HG02885 (cell line): ENCODE results near the gene FCHSD2.

ENCODE experiments used
- ATAC-seq: cut with Tn5 transposase; IDR thresholded peaks from one replicate; pipeline ENCODE4 v1.9.1; 2021; ENCODE audit warnings: mild to moderate bottlenecking; ENCODE audit not compliant: unreplicated experiment, poor library complexity

FCHSD2 gene

GRCh38 chr11:73019449-73019848 lies 122.7 kb downstream of the FCHSD2 start:
- no peak for ATAC-seq

- ATAC-seq, result no peak
Measured at GRCh38 chr11:73018856-73019255, 123.3 kb downstream of the FCHSD2 start.

GRCh38 chr11:73017024-73017751 lies 124.9 kb downstream of the FCHSD2 start:
- no peak for ATAC-seq

GRCh38 chr11:73013021-73013420 lies 129.1 kb downstream of the FCHSD2 start:
- no peak for ATAC-seq

- ATAC-seq, result no peak
Measured at GRCh38 chr11:73012121-73012863, 129.8 kb downstream of the FCHSD2 start.

GRCh38 chr11:73011126-73011817 lies 130.8 kb downstream of the FCHSD2 start:
- ATAC-seq, result no peak

GRCh38 chr11:73009972-73010371 lies 132.1 kb downstream of the FCHSD2 start:
- ATAC-seq, result no peak

- no peak for ATAC-seq
Measured at GRCh38 chr11:73004088-73004487, 138.0 kb downstream of the FCHSD2 start.

- no peak for ATAC-seq
Measured at GRCh38 chr11:73003088-73003487, 139.0 kb downstream of the FCHSD2 start.

- no peak for ATAC-seq
Measured at GRCh38 chr11:73002214-73002613, 139.9 kb downstream of the FCHSD2 start.

- ATAC-seq, result no peak
Measured at GRCh38 chr11:73001615-73002014, 140.5 kb downstream of the FCHSD2 start.

- ATAC-seq, result no peak
Measured at GRCh38 chr11:72998676-72999075, 143.4 kb downstream of the FCHSD2 start.

- ATAC-seq, result no peak
Measured at GRCh38 chr11:72996959-72997358, 145.2 kb downstream of the FCHSD2 start.

GRCh38 chr11:72989727-72990126 lies 152.4 kb downstream of the FCHSD2 start:
- ATAC-seq, result no peak

GRCh38 chr11:72988821-72989220 lies 153.3 kb downstream of the FCHSD2 start:
- no peak for ATAC-seq

GRCh38 chr11:72985645-72986044 lies 156.5 kb downstream of the FCHSD2 start:
- ATAC-seq, result no peak

- ATAC-seq, result no peak
Measured at GRCh38 chr11:72984453-72985077, 157.6 kb downstream of the FCHSD2 start.

- no peak for ATAC-seq
Measured at GRCh38 chr11:72983560-72983959, 158.6 kb downstream of the FCHSD2 start.

GRCh38 chr11:72981971-72982685 lies 160.0 kb downstream of the FCHSD2 start:
- no peak for ATAC-seq

GRCh38 chr11:72981080-72981479 lies 161.0 kb downstream of the FCHSD2 start:
- ATAC-seq, result no peak
